Naive B cell (primary cell): ENCODE data around the gene APOL3. TPM values are rescaled to one million over a fixed set of nuclear protein-coding genes. Genes with fewer than 3 reads are reported as not detected.

ENCODE experiments used
- ATAC-seq, 2 donors: fragments of 150-1000 bp; cut with Tn5 transposase; 2 replicates each; pipeline ENCODE4 v1.10.0; 2021; ENCODE audit warnings: low read depth in 2 of 2, mild to moderate bottlenecking in 2 of 2, moderate library complexity in 2 of 2
- DNase-seq: peaks from one replicate; pipeline ENCODE4 v3.0.0; 2022
- H3K27ac Mint-ChIP-seq, 6 donors: one replicate each; pipeline ENCODE4 v1.8.0; 2020 to 2022; ENCODE audit warnings: mild to moderate bottlenecking in 6 of 6, mixed read lengths in 6 of 6, moderate library complexity in 5 of 6, inconsistent platforms in 2 of 6
- H3K27me3 Mint-ChIP-seq, 3 donors: one replicate each; pipeline ENCODE4 v1.8.0; 2021 to 2022; ENCODE audit warnings: mixed read lengths in 3 of 3, mild to moderate bottlenecking in 1 of 3
- H3K36me3 Mint-ChIP-seq, 2 donors: one replicate each; pipeline ENCODE4 v1.8.0; 2020 to 2022; ENCODE audit warnings: mixed read lengths in 2 of 2, inconsistent platforms in 1 of 2, mild to moderate bottlenecking in 1 of 2
- H3K4me1 Mint-ChIP-seq, 3 donors: one replicate each; pipeline ENCODE4 v1.8.0; 2020 to 2022; ENCODE audit warnings: mixed read lengths in 3 of 3, inconsistent platforms in 1 of 3, mild to moderate bottlenecking in 1 of 3, moderate library complexity in 1 of 3
- H3K4me3 Mint-ChIP-seq, 8 donors: one replicate each; pipeline ENCODE4 v1.8.0; 2020 to 2022; ENCODE audit warnings: mild to moderate bottlenecking in 8 of 8, mixed read lengths in 8 of 8, moderate library complexity in 8 of 8, inconsistent platforms in 2 of 8
- H3K9me3 Mint-ChIP-seq, 7 donors: one replicate each; pipeline ENCODE4 v1.8.0; 2020 to 2022; ENCODE audit warnings: mixed read lengths in 7 of 7, mild to moderate bottlenecking in 5 of 7, inconsistent platforms in 2 of 7, moderate library complexity in 1 of 7
- polyA plus RNA-seq, 6 donors: library from polyadenylated mRNA; unstranded; fragments of 300-500 nt; fragmentation: Illumina TruSeq; gene quantifications; one replicate each; pipeline ENCODE4 v1.2.3, GENCODE V29; 2021; ENCODE audit warnings: low read depth in 6 of 6

Gene APOL3
- polyA plus RNA-seq, 6 donors from 2014 or later, result 15.5 to 41.3 (median 31.7) TPM

- Mint-ChIP-seq H3K36me3 (peaks cover 4 to 8% of the 10 kb centered on the region in 2 donors), H3K9me3 (no peaks in the 10 kb centered on the region), H3K4me3 (no peak overlapping the region), H3K27ac (peak overlapping the region in 1 of 6 donors; percentile 67), H3K4me1 (no peaks in the 10 kb centered on the region), H3K27me3 (peaks cover 0 to 18% (median 15%) of the 10 kb centered on the region in 3 donors)
- DNase-seq (no peak), ATAC-seq (no peak)
Observed at GRCh38 chr22:36185828-36186624, 25.5 kb upstream of the APOL3 start.

DNA sequence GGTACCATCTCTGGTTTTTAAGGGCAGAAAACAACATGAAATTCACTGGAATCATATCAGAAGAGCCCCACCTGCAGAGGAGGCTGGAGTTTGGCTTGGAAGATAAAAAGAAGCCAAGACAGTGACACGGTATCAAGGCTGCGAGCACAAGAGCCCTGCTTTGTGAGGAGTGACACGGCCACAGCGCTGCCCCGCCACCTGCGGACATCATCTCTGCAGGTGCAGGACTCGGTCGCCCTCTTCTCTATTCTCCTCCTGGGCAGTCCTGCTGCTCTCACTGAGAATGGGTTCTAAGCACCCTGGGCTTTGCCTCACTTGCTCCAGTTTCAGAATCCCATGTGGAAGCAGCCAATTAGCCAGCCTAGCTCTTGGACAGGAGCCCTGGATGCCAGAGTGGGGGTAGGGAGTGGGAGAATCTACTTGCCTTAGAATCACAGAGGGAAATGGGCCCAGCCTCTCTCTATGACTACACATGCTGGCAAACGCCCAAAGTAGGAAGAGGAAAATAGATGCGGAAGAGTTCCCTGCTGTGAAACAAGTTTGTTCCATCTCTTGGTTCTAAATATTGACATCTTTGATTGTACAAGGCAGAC is 24.0 kb upstream of the APOL3 start:
- ATAC-seq, result no peak
- Mint-ChIP-seq H3K4me3 (no peak overlapping the region), H3K27me3 (peaks cover 0 to 10% (median 9%) of the 10 kb centered on the region in 3 donors), H3K4me1 (peaks cover 0 to 7% (median 0%) of the 10 kb centered on the region in 3 donors), H3K9me3 (no peaks in the 10 kb centered on the region), H3K27ac (no peak overlapping the region), H3K36me3 (peaks cover 3 to 4% of the 10 kb centered on the region in 2 donors)
- no peak for DNase-seq

GRCh38 chr22:36183446-36183845 is 22.9 kb upstream of the APOL3 start:
- peaks cover 0 to 5% (median 0%) of the 10 kb centered on the region in 3 donors for H3K27me3 Mint-ChIP-seq
- DNase-seq (no peak), ATAC-seq (no peak)
- no peak overlapping the region for H3K4me3 Mint-ChIP-seq
- H3K4me1 Mint-ChIP-seq, result peaks cover 0 to 7% (median 0%) of the 10 kb centered on the region in 3 donors
- H3K36me3 Mint-ChIP-seq, result peaks cover 0 to 4% of the 10 kb centered on the region in 2 donors
- H3K9me3 Mint-ChIP-seq, result no peaks in the 10 kb centered on the region
- no peak overlapping the region for H3K27ac Mint-ChIP-seq

DNA sequence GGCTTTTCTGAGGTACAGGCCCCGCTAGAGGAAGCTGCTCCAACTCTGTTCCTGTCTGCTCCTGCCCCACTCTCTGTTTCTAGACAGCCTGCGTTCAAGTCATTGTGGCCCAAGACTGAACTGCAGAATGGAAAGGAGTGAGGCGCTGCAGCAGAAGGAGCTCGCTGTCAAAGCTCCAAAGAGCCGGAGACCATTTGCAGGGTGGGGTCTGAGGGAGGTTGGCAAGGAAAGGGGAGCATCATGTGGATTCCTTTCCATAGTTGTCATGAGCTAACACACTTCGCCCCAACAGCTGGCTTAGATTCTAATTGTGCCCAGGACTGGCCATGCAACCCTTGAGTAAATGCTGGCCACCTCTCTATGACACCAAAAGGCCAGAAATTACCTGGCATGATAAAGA is 22.3 kb upstream of the APOL3 start:
- H3K36me3 Mint-ChIP-seq, result no peaks in the 10 kb centered on the region
- DNase-seq (no peak), ATAC-seq (no peak)
- H3K4me1 Mint-ChIP-seq, result peaks cover 0 to 7% (median 0%) of the 10 kb centered on the region in 3 donors
- H3K4me3 Mint-ChIP-seq, result no peak overlapping the region
- no peaks in the 10 kb centered on the region for H3K9me3 Mint-ChIP-seq
- no peak overlapping the region for H3K27ac Mint-ChIP-seq
- peaks cover 0 to 5% (median 0%) of the 10 kb centered on the region in 3 donors for H3K27me3 Mint-ChIP-seq

- Mint-ChIP-seq H3K4me3 (peak overlapping the region in 1 of 8 donors; percentile 36), H3K36me3 (no peaks in the 10 kb centered on the region), H3K27me3 (peaks cover 0 to 5% (median 0%) of the 10 kb centered on the region in 3 donors), H3K9me3 (no peaks in the 10 kb centered on the region), H3K4me1 (peaks cover 0 to 7% (median 0%) of the 10 kb centered on the region in 3 donors), H3K27ac (no peak overlapping the region)
- ATAC-seq (no peak), DNase-seq (no peak)
Observed at GRCh38 chr22:36182056-36182455, 21.5 kb upstream of the APOL3 start.

GRCh38 chr22:36180928-36181327 is 20.4 kb upstream of the APOL3 start:
- Mint-ChIP-seq H3K36me3 (no peaks in the 10 kb centered on the region), H3K27me3 (peaks cover 0 to 5% (median 0%) of the 10 kb centered on the region in 3 donors), H3K9me3 (no peaks in the 10 kb centered on the region), H3K27ac (no peak overlapping the region), H3K4me1 (peaks cover 0 to 7% (median 0%) of the 10 kb centered on the region in 3 donors), H3K4me3 (no peak overlapping the region)
- ATAC-seq (no peak), DNase-seq (no peak)

GRCh38 chr22:36180038-36180880 is 19.7 kb upstream of the APOL3 start:
- Mint-ChIP-seq H3K36me3 (no peaks in the 10 kb centered on the region), H3K4me3 (peak overlapping the region in 1 of 8 donors; percentile 15), H3K27ac (peak overlapping the region in 4 of 6 donors; percentile 62 to 89 (median 70))

GRCh38 chr22:36177160-36177559 is 16.6 kb upstream of the APOL3 start:
- H3K9me3 Mint-ChIP-seq, result no peaks in the 10 kb centered on the region
- DNase-seq, result no peak

More at GRCh38 chr22:36180038-36180880, 19.7 kb upstream of the APOL3 start:
- Mint-ChIP-seq H3K9me3 (no peaks in the 10 kb centered on the region), H3K27me3 (peaks cover 0 to 5% (median 0%) of the 10 kb centered on the region in 3 donors), H3K4me1 (peaks cover 0 to 7% (median 0%) of the 10 kb centered on the region in 3 donors)
- ATAC-seq (peak; percentile 99), DNase-seq (peak; percentile 74)

GRCh38 chr22:36175892-36176291 is 15.3 kb upstream of the APOL3 start:
- Mint-ChIP-seq H3K27me3 (no peaks in the 10 kb centered on the region), H3K4me3 (no peak overlapping the region), H3K4me1 (peaks cover 0 to 7% (median 0%) of the 10 kb centered on the region in 3 donors), H3K27ac (no peak overlapping the region), H3K36me3 (no peaks in the 10 kb centered on the region), H3K9me3 (no peaks in the 10 kb centered on the region)
- ATAC-seq, result no peak
- DNase-seq, result no peak

More at GRCh38 chr22:36177160-36177559, 16.6 kb upstream of the APOL3 start:
- peaks cover 0 to 7% (median 0%) of the 10 kb centered on the region in 3 donors for H3K4me1 Mint-ChIP-seq
- no peak for ATAC-seq
- H3K36me3 Mint-ChIP-seq, result no peaks in the 10 kb centered on the region
- peak overlapping the region in 1 of 6 donors; percentile 35 for H3K27ac Mint-ChIP-seq
- H3K27me3 Mint-ChIP-seq, result no peaks in the 10 kb centered on the region
- H3K4me3 Mint-ChIP-seq, result no peak overlapping the region

DNA sequence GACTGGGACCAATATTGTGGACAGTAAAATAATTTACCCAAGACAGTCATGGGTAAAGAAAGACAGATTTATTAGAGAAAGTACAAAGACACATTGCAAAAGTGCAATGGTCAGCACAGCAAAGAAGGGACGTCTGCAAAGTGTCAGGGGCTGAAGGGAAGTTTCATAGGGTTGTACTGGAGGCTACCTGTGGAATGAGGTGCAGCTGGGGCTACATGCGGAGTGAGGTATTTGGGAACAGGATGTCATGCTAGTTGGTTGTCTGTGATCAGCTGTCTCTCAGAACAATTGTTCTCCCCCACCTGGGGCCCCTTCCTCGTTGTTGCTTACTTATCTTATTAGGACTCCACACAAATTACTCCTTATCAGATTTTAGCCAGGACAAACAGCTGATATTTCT is 11.4 kb upstream of the APOL3 start:
- no peak for ATAC-seq
- no peaks in the 10 kb centered on the region for H3K36me3 Mint-ChIP-seq
- peaks cover 0 to 4% (median 0%) of the 10 kb centered on the region in 7 donors for H3K9me3 Mint-ChIP-seq
- no peak for DNase-seq
- H3K27me3 Mint-ChIP-seq, result no peaks in the 10 kb centered on the region
- H3K4me1 Mint-ChIP-seq, result peaks cover 0 to 5% (median 0%) of the 10 kb centered on the region in 3 donors
- no peak overlapping the region for H3K4me3 Mint-ChIP-seq
- peak overlapping the region in 1 of 6 donors; percentile 53 for H3K27ac Mint-ChIP-seq

GRCh38 chr22:36166518-36167220 is 6.1 kb upstream of the APOL3 start:
- H3K4me1 Mint-ChIP-seq, result peaks cover 31 to 52% (median 35%) of the 10 kb centered on the region in 3 donors

DNA sequence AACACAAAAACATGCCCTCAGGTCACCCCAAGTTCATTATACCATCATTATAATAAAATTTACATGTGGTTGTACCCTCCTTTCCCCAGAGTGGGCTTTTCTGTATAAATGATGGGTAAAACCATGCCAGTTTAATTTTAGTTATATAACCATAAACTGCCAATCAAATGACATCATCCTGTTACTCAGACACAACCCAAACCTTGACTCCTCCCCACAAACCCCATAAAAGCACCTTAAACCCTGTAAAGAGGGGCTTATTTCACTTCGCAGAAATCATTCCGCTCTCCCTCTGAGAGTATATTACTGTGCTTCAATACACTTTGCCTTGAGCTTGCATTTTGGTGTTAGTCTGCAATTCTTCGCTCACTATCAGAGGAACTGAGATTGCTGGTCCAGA is 5.5 kb upstream of the APOL3 start:
- H3K36me3 Mint-ChIP-seq, result no peaks in the 10 kb centered on the region
- H3K27ac Mint-ChIP-seq, result peak overlapping the region in 1 of 6 donors; percentile 98
- DNase-seq (no peak), ATAC-seq (no peak)
- no peaks in the 10 kb centered on the region for H3K27me3 Mint-ChIP-seq
- H3K4me3 Mint-ChIP-seq, result no peak overlapping the region
- H3K9me3 Mint-ChIP-seq, result peaks cover 0 to 4% (median 0%) of the 10 kb centered on the region in 7 donors
- peaks cover 37 to 57% (median 41%) of the 10 kb centered on the region in 3 donors for H3K4me1 Mint-ChIP-seq

More at GRCh38 chr22:36166518-36167220, 6.1 kb upstream of the APOL3 start:
- ATAC-seq, result no peak
- Mint-ChIP-seq H3K36me3 (no peaks in the 10 kb centered on the region), H3K9me3 (peaks cover 0 to 4% (median 0%) of the 10 kb centered on the region in 7 donors), H3K27ac (peak overlapping the region in 1 of 6 donors; percentile 76), H3K27me3 (no peaks in the 10 kb centered on the region), H3K4me3 (peak overlapping the region in 1 of 8 donors; percentile 61)
- DNase-seq, result no peak
